OCI-LY1 (cell line): ENCODE data around the gene NECAP2.

Experiments used
- CTCF ChIP-seq: fragments of 200-600 bp; sonication (generic), shearing (Covaris generic); IDR thresholded peaks from 2 replicates; pipeline ENCODE4 v1.5.1; 2017; ENCODE audit warnings: mild to moderate bottlenecking, antibody characterized with exemption, low read length, moderate library complexity, mixed read lengths
- EZH2 ChIP-seq: fragments of 200-600 bp; sonication (generic), shearing (Covaris generic); IDR thresholded peaks from 2 replicates; pipeline ENCODE4 v1.8.0; 2017; ENCODE audit warnings: borderline replicate concordance, mixed run types, mild to moderate bottlenecking, antibody characterized with exemption, low read length, moderate library complexity, mixed read lengths

- TF ChIP-seq CTCF = no peak
- no peak for TF ChIP-seq EZH2
These were observed 19.3 kb upstream of the NECAP2 start for GRCh38 chr1:16421201-16421600.
